Activated T-cell treated with anti-CD3 and anti-CD28 coated beads, Interleukin-2, amount 50 U/mL, for 72 hours (primary cell): ENCODE measurements around the gene REG1B. TPM values are rescaled to one million over a fixed set of nuclear protein-coding genes. Genes with fewer than 3 reads are reported as not detected.

Experiments
- ATAC-seq, 2 donors: fragments of 150-1000 bp; cut with Tn5 transposase; replicated peaks in 1 of 2; 2 replicates each; pipeline ENCODE4 v1.10.0; 2021; ENCODE audit warnings: moderate library complexity in 2 of 2, mild to moderate bottlenecking in 1 of 2
- DNase-seq, 2 donors: peaks; one replicate each; pipeline ENCODE4 v3.0.0; 2021 to 2022; ENCODE audit warnings: mixed read lengths in 1 of 2
- H3K27ac Mint-ChIP-seq: one replicate; pipeline ENCODE4 v1.8.0; 2022; ENCODE audit warnings: mild to moderate bottlenecking, moderate library complexity, mixed read lengths
- H3K27me3 Mint-ChIP-seq: one replicate; pipeline ENCODE4 v1.8.0; 2022; ENCODE audit warnings: low read depth, mixed read lengths
- H3K36me3 Mint-ChIP-seq, 2 donors: one replicate each; pipeline ENCODE4 v1.8.0; 2022; ENCODE audit warnings: mixed read lengths in 2 of 2, mild to moderate bottlenecking in 1 of 2; ENCODE audit not compliant: insufficient read depth in 2 of 2
- H3K4me1 Mint-ChIP-seq: one replicate; pipeline ENCODE4 v1.8.0; 2022; ENCODE audit warnings: low read depth, mixed read lengths
- H3K4me3 Mint-ChIP-seq, 2 donors: one replicate each; pipeline ENCODE4 v1.8.0; 2022; ENCODE audit warnings: mild to moderate bottlenecking in 2 of 2, mixed read lengths in 2 of 2, moderate library complexity in 2 of 2
- H3K9me3 Mint-ChIP-seq, 2 donors: one replicate each; pipeline ENCODE4 v1.8.0; 2022; ENCODE audit warnings: mixed read lengths in 2 of 2
- total RNA-seq, 2 donors: library from RNA; stranded (reverse); gene quantifications; one replicate each; pipeline ENCODE4 v1.2.3, GENCODE V29; 2022

REG1B gene
- total RNA-seq, result not detected

GRCh38 chr2:79087785-79088364 is at the start of gene REG1B:
TSS of gene REG1B (minus strand) at chr2:79087993. CDS start at chr2:79087612, 381 bp downstream.
- no peak for DNase-seq
- peaks cover 0 to 2% of the 10 kb centered on the region in 2 donors for H3K36me3 Mint-ChIP-seq
- no peaks in the 10 kb centered on the region for H3K27me3 Mint-ChIP-seq
- H3K4me3 Mint-ChIP-seq, result no peak within 1 kb of the TSS
- H3K27ac Mint-ChIP-seq, result no peak within 1 kb of the TSS
- H3K4me1 Mint-ChIP-seq, result no peaks in the 10 kb centered on the region
- H3K9me3 Mint-ChIP-seq, result peaks cover 4% of the 10 kb centered on the region in 2 donors
- ATAC-seq, result no peak

GRCh38 chr2:79131687-79132086 is 43.9 kb upstream of the REG1B start:
- no peaks in the 10 kb centered on the region for H3K27me3 Mint-ChIP-seq
- DNase-seq (no peak), ATAC-seq (no peak)
- H3K9me3 Mint-ChIP-seq, result peaks cover 7% of the 10 kb centered on the region in 2 donors
- H3K36me3 Mint-ChIP-seq, result no peaks in the 10 kb centered on the region
- H3K27ac Mint-ChIP-seq, result no peak overlapping the region
- H3K4me1 Mint-ChIP-seq, result no peaks in the 10 kb centered on the region
- H3K4me3 Mint-ChIP-seq, result no peak overlapping the region

- Mint-ChIP-seq H3K36me3 (no peaks in the 10 kb centered on the region), H3K27ac (no peak overlapping the region), H3K4me3 (no peak overlapping the region), H3K9me3 (peaks cover 6 to 7% of the 10 kb centered on the region in 2 donors), H3K27me3 (no peaks in the 10 kb centered on the region), H3K4me1 (no peaks in the 10 kb centered on the region)
- ATAC-seq (no peak), DNase-seq (no peak)
These were observed 42.0 kb upstream of the REG1B start for GRCh38 chr2:79129804-79130203.

GRCh38 chr2:79129260-79129659 is 41.5 kb upstream of the REG1B start:
- H3K4me1 Mint-ChIP-seq, result no peaks in the 10 kb centered on the region
- H3K36me3 Mint-ChIP-seq, result no peaks in the 10 kb centered on the region
- DNase-seq, result no peak
- H3K27me3 Mint-ChIP-seq, result no peaks in the 10 kb centered on the region
- no peak for ATAC-seq
- peaks cover 7% of the 10 kb centered on the region in 2 donors for H3K9me3 Mint-ChIP-seq
- no peak overlapping the region for H3K4me3 Mint-ChIP-seq
- no peak overlapping the region for H3K27ac Mint-ChIP-seq

GRCh38 chr2:79128406-79128805 is 40.6 kb upstream of the REG1B start:
- peaks cover 5 to 7% of the 10 kb centered on the region in 2 donors for H3K9me3 Mint-ChIP-seq
- no peak overlapping the region for H3K4me3 Mint-ChIP-seq
- H3K27me3 Mint-ChIP-seq, result no peaks in the 10 kb centered on the region
- no peaks in the 10 kb centered on the region for H3K4me1 Mint-ChIP-seq
- no peaks in the 10 kb centered on the region for H3K36me3 Mint-ChIP-seq
- H3K27ac Mint-ChIP-seq, result no peak overlapping the region
- ATAC-seq (no peak), DNase-seq (no peak)

- ATAC-seq (no peak), DNase-seq (no peak)
- Mint-ChIP-seq H3K4me1 (no peaks in the 10 kb centered on the region), H3K36me3 (no peaks in the 10 kb centered on the region), H3K4me3 (no peak overlapping the region), H3K9me3 (peaks cover 7% of the 10 kb centered on the region in 2 donors), H3K27ac (no peak overlapping the region), H3K27me3 (no peaks in the 10 kb centered on the region)
These were observed 37.9 kb upstream of the REG1B start for GRCh38 chr2:79125721-79125985.

- H3K36me3 Mint-ChIP-seq, result no peaks in the 10 kb centered on the region
- DNase-seq, result no peak
- H3K9me3 Mint-ChIP-seq, result peaks cover 5 to 7% of the 10 kb centered on the region in 2 donors
- H3K27me3 Mint-ChIP-seq, result no peaks in the 10 kb centered on the region
- H3K4me1 Mint-ChIP-seq, result no peaks in the 10 kb centered on the region
- no peak overlapping the region for H3K4me3 Mint-ChIP-seq
- H3K27ac Mint-ChIP-seq, result no peak overlapping the region
- no peak for ATAC-seq
These were observed 37.3 kb upstream of the REG1B start for GRCh38 chr2:79124907-79125720.

GRCh38 chr2:79122676-79123075 is 34.9 kb upstream of the REG1B start:
- no peak overlapping the region for H3K4me3 Mint-ChIP-seq
- H3K36me3 Mint-ChIP-seq, result no peaks in the 10 kb centered on the region
- peaks cover 3 to 9% of the 10 kb centered on the region in 2 donors for H3K9me3 Mint-ChIP-seq
- no peak overlapping the region for H3K27ac Mint-ChIP-seq
- H3K4me1 Mint-ChIP-seq, result no peaks in the 10 kb centered on the region
- ATAC-seq (no peak), DNase-seq (no peak)
- no peaks in the 10 kb centered on the region for H3K27me3 Mint-ChIP-seq

- Mint-ChIP-seq H3K4me1 (no peaks in the 10 kb centered on the region), H3K27ac (no peak within 1 kb of the TSS), H3K36me3 (no peaks in the 10 kb centered on the region), H3K4me3 (no peak within 1 kb of the TSS), H3K27me3 (no peaks in the 10 kb centered on the region), H3K9me3 (peaks cover 4 to 11% of the 10 kb centered on the region in 2 donors)
- DNase-seq, result no peak
- ATAC-seq, result no peak
These were observed 32.5 kb upstream of the REG1B start, which contains the start of gene REG1A for GRCh38 chr2:79120194-79120713. TSS of gene REG1A (plus strand) at chr2:79120488. CDS start at chr2:79120862, 374 bp downstream.

GRCh38 chr2:79116997-79117928 is 29.5 kb upstream of the REG1B start:
- Mint-ChIP-seq H3K9me3 (peaks cover 9% of the 10 kb centered on the region in 2 donors), H3K36me3 (no peaks in the 10 kb centered on the region), H3K27me3 (no peaks in the 10 kb centered on the region), H3K4me3 (no peak overlapping the region), H3K27ac (no peak overlapping the region), H3K4me1 (no peaks in the 10 kb centered on the region)
- DNase-seq, result no peak
- no peak for ATAC-seq

- Mint-ChIP-seq H3K9me3 (peaks cover 4 to 9% of the 10 kb centered on the region in 2 donors), H3K36me3 (no peaks in the 10 kb centered on the region), H3K4me1 (no peaks in the 10 kb centered on the region), H3K27ac (no peak overlapping the region), H3K4me3 (no peak overlapping the region), H3K27me3 (no peaks in the 10 kb centered on the region)
- DNase-seq (no peak), ATAC-seq (no peak)
These were observed 27.2 kb upstream of the REG1B start for GRCh38 chr2:79114797-79115494.

GRCh38 chr2:79112269-79112668 is 24.5 kb upstream of the REG1B start:
- no peak for ATAC-seq
- no peaks in the 10 kb centered on the region for H3K27me3 Mint-ChIP-seq
- H3K36me3 Mint-ChIP-seq, result no peaks in the 10 kb centered on the region
- H3K27ac Mint-ChIP-seq, result no peak overlapping the region
- DNase-seq, result no peak
- peaks cover 3 to 9% of the 10 kb centered on the region in 2 donors for H3K9me3 Mint-ChIP-seq
- H3K4me3 Mint-ChIP-seq, result no peak overlapping the region
- H3K4me1 Mint-ChIP-seq, result no peaks in the 10 kb centered on the region
